GM23338 (cell line): ENCODE data around the gene ATP4B. TPM values are rescaled to one million over a fixed set of nuclear protein-coding genes. Genes with fewer than 3 reads are reported as not detected.

Experiments used
- ATAC-seq: fragments of 200-7000 bp; cut with Tn5 transposase; 3 replicates; pipeline ENCODE4 v1.9.1; 2020
- DNase-seq: peaks from one replicate; pipeline ENCODE4 v3.0.0-alpha.2; 2015; ENCODE audit warnings: low spot score
- H2AFZ ChIP-seq: fragments of 200-600 bp; sonication (generic); 2 replicates; pipeline ENCODE4 v1.8.0; 2016; ENCODE audit warnings: antibody characterized with exemption, mild to moderate bottlenecking, moderate library complexity
- H3F3A ChIP-seq: fragments of 200-600 bp; sonication (generic); replicated peaks from 2 replicates; pipeline ENCODE4 v1.8.0; 2017; ENCODE audit warnings: antibody characterized with exemption, mixed run types, low read depth
- H3K27ac ChIP-seq: fragments of 200-600 bp; sonication (generic); 2 replicates; pipeline ENCODE4 v1.6.1; 2016; ENCODE audit warnings: low read depth
- H3K27me3 ChIP-seq: fragments of 200-600 bp; sonication (generic); 2 replicates; pipeline ENCODE4 v1.8.0; 2016; ENCODE audit warnings: mild to moderate bottlenecking, mixed run types, moderate library complexity; ENCODE audit not compliant: insufficient read depth
- H3K36me3 ChIP-seq: fragments of 200-600 bp; sonication (generic); 2 replicates; pipeline ENCODE4 v1.8.0; 2016; ENCODE audit warnings: mild to moderate bottlenecking; ENCODE audit not compliant: insufficient read depth
- H3K4me1 ChIP-seq: fragments of 200-600 bp; sonication (generic); 2 replicates; pipeline ENCODE4 v1.8.0; 2016; ENCODE audit warnings: mild to moderate bottlenecking, moderate library complexity; ENCODE audit not compliant: insufficient read depth
- H3K4me2 ChIP-seq: fragments of 200-600 bp; sonication (generic); 2 replicates; pipeline ENCODE4 v1.7.1; 2017; ENCODE audit warnings: mixed run types
- H3K4me3 ChIP-seq: fragments of 200-600 bp; sonication (generic); 2 replicates; pipeline ENCODE4 v1.6.1; 2016; ENCODE audit warnings: mixed run types
- H3K79me2 ChIP-seq: fragments of 200-600 bp; sonication (generic); replicated peaks from 2 replicates; pipeline ENCODE4 v1.8.0; 2017; ENCODE audit warnings: mild to moderate bottlenecking; ENCODE audit not compliant: insufficient read depth
- H3K9me2 ChIP-seq: fragments of 200-600 bp; sonication (generic); 2 replicates; pipeline ENCODE4 v1.8.0; 2017; ENCODE audit not compliant: insufficient read depth
- H4K20me1 ChIP-seq: fragments of 200-600 bp; sonication (generic); replicated peaks from 2 replicates; pipeline ENCODE4 v1.8.0; 2017; ENCODE audit warnings: mild to moderate bottlenecking; ENCODE audit not compliant: insufficient read depth
- H3K27ac Mint-ChIP-seq: 2 replicates; pipeline ENCODE4 v1.8.0; 2020; ENCODE audit warnings: inconsistent platforms, mild to moderate bottlenecking, moderate library complexity, mixed read lengths
- H3K27me3 Mint-ChIP-seq: 3 replicates; pipeline ENCODE4 v1.8.0; 2022; ENCODE audit warnings: low read depth, mild to moderate bottlenecking, moderate library complexity, mixed read lengths, inconsistent platforms; ENCODE audit not compliant: insufficient read depth, poor library complexity
- H3K36me3 Mint-ChIP-seq: 3 replicates; pipeline ENCODE4 v1.8.0; 2021; ENCODE audit warnings: low read depth, mild to moderate bottlenecking, inconsistent platforms, moderate library complexity, mixed read lengths
- H3K4me1 Mint-ChIP-seq: 3 replicates; pipeline ENCODE4 v1.8.0; 2020; ENCODE audit warnings: mild to moderate bottlenecking, inconsistent platforms, mixed read lengths
- H3K4me3 Mint-ChIP-seq: 3 replicates; pipeline ENCODE4 v1.8.0; 2021; ENCODE audit warnings: moderate library complexity, mild to moderate bottlenecking, inconsistent platforms, mixed read lengths
- H3K9me3 Mint-ChIP-seq: 3 replicates; pipeline ENCODE4 v1.8.0; 2020; ENCODE audit warnings: moderate library complexity, mild to moderate bottlenecking, inconsistent platforms, mixed read lengths
- CREB1 ChIP-seq: fragments of 250-450 bp; sonication (Bioruptor Pico); IDR thresholded peaks from 2 replicates; pipeline ENCODE4 v1.5.0; 2020; ENCODE audit warnings: low read depth, mild to moderate bottlenecking, moderate library complexity
- EZH2 ChIP-seq: fragments of 200-600 bp; sonication (generic); IDR thresholded peaks from one replicate; pipeline ENCODE4 v1.8.0; 2017; ENCODE audit warnings: antibody characterized with exemption, mild to moderate bottlenecking, low read depth; ENCODE audit not compliant: unreplicated experiment
- EZH2phosphoT487 ChIP-seq: fragments of 200-600 bp; sonication (generic); IDR thresholded peaks from one replicate; pipeline ENCODE4 v1.8.1; 2018; ENCODE audit warnings: antibody characterized with exemption; ENCODE audit not compliant: unreplicated experiment
- JUNB ChIP-seq: IDR thresholded peaks from one replicate; pipeline ENCODE4 v1.6.1; 2016; ENCODE audit warnings: antibody characterized with exemption; ENCODE audit not compliant: unreplicated experiment
- NANOG ChIP-seq: IDR thresholded peaks from 2 replicates; pipeline ENCODE4 v1.6.1; 2016; ENCODE audit warnings: antibody characterized with exemption, borderline replicate concordance
- POLR2AphosphoS5 ChIP-seq: IDR thresholded peaks from 2 replicates; pipeline ENCODE4 v1.6.1; 2016; ENCODE audit warnings: antibody characterized with exemption, low read depth
- ZNF331 ChIP-seq: fragments of 250-450 bp; sonication (Bioruptor Pico); IDR thresholded peaks from 2 replicates; pipeline ENCODE4 v1.5.0; 2020; ENCODE audit warnings: low read depth, mild to moderate bottlenecking, moderate library complexity
- polyA plus RNA-seq: library from polyadenylated mRNA; unstranded; fragments of >200 nt; fragmentation: Nextera tagmentation; extraction: Ambion mirVana; gene quantifications from 2 replicates; pipeline ENCODE4 v1.2.1, GENCODE V29; 2016
- total RNA-seq: library from RNA; depleted of rRNA; stranded (reverse); fragments of >200 nt; shearing (Covaris generic); gene quantifications from 2 replicates; pipeline ENCODE4 v1.2.3, GENCODE V29; 2014
- TF ChIP-seq, protein P1 (sequence below): IDR thresholded peaks from one replicate; pipeline ENCODE4 v1.6.1; 2018; ENCODE audit warnings: antibody characterized with exemption; ENCODE audit not compliant: unreplicated experiment
- TF ChIP-seq, protein P2 (sequence below): IDR thresholded peaks from 2 replicates; pipeline ENCODE4 v1.6.1; 2016; ENCODE audit warnings: antibody characterized with exemption
- TF ChIP-seq, protein P3 (sequence below), 2 experiments: fragments of 200-600 bp in 1 of 2; sonication (generic) in 1 of 2; conservative IDR thresholded peaks; 2 replicates each; pipeline versions ENCODE4 v1.5.1 to v1.6.1; 2016 to 2017; ENCODE audit warnings: antibody characterized with exemption in 2 of 2, low read depth in 2 of 2, mild to moderate bottlenecking in 2 of 2, moderate library complexity in 1 of 2

Gene ATP4B
- total and polyA plus RNA-seq, 2 experiments from 2014 or later = not detected

DNA sequence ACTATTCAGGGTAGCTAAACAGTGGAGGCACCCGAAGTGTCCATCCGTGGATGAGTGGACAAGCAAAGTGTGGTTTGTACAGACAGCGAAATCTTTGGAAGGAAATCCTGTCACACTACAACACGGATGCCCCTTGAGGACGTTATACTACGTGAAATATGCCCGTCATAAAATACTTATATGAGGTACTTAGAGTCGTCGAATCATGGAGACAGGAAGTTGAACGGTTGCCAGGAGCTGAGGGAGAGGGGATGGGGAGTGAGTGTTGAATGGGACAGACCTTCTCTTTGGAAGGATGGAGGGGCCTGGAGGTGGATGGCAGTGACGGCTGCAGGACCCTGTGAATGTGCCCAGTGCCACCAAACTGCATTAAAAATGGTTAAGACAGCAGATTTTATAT lies 11.6 kb downstream of the ATP4B start (continued):
- TF ChIP-seq, protein P1, sequence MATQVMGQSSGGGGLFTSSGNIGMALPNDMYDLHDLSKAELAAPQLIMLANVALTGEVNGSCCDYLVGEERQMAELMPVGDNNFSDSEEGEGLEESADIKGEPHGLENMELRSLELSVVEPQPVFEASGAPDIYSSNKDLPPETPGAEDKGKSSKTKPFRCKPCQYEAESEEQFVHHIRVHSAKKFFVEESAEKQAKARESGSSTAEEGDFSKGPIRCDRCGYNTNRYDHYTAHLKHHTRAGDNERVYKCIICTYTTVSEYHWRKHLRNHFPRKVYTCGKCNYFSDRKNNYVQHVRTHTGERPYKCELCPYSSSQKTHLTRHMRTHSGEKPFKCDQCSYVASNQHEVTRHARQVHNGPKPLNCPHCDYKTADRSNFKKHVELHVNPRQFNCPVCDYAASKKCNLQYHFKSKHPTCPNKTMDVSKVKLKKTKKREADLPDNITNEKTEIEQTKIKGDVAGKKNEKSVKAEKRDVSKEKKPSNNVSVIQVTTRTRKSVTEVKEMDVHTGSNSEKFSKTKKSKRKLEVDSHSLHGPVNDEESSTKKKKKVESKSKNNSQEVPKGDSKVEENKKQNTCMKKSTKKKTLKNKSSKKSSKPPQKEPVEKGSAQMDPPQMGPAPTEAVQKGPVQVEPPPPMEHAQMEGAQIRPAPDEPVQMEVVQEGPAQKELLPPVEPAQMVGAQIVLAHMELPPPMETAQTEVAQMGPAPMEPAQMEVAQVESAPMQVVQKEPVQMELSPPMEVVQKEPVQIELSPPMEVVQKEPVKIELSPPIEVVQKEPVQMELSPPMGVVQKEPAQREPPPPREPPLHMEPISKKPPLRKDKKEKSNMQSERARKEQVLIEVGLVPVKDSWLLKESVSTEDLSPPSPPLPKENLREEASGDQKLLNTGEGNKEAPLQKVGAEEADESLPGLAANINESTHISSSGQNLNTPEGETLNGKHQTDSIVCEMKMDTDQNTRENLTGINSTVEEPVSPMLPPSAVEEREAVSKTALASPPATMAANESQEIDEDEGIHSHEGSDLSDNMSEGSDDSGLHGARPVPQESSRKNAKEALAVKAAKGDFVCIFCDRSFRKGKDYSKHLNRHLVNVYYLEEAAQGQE = no peak
- TF ChIP-seq ZNF331 (CRISPR knock-in tag) (no peak), EZH2 (no peak), NANOG (no peak), POLR2AphosphoS5 (no peak), EZH2phosphoT487 (no peak), CREB1 (CRISPR knock-in tag) (no peak)
- TF ChIP-seq, protein P2, sequence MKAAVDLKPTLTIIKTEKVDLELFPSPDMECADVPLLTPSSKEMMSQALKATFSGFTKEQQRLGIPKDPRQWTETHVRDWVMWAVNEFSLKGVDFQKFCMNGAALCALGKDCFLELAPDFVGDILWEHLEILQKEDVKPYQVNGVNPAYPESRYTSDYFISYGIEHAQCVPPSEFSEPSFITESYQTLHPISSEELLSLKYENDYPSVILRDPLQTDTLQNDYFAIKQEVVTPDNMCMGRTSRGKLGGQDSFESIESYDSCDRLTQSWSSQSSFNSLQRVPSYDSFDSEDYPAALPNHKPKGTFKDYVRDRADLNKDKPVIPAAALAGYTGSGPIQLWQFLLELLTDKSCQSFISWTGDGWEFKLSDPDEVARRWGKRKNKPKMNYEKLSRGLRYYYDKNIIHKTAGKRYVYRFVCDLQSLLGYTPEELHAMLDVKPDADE = no peak
- TF ChIP-seq, protein P3, sequence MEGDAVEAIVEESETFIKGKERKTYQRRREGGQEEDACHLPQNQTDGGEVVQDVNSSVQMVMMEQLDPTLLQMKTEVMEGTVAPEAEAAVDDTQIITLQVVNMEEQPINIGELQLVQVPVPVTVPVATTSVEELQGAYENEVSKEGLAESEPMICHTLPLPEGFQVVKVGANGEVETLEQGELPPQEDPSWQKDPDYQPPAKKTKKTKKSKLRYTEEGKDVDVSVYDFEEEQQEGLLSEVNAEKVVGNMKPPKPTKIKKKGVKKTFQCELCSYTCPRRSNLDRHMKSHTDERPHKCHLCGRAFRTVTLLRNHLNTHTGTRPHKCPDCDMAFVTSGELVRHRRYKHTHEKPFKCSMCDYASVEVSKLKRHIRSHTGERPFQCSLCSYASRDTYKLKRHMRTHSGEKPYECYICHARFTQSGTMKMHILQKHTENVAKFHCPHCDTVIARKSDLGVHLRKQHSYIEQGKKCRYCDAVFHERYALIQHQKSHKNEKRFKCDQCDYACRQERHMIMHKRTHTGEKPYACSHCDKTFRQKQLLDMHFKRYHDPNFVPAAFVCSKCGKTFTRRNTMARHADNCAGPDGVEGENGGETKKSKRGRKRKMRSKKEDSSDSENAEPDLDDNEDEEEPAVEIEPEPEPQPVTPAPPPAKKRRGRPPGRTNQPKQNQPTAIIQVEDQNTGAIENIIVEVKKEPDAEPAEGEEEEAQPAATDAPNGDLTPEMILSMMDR (conservative IDR thresholded peaks at IDR 0.05; ENCODE audit: low read depth in 2 of 2) = no peak

DNA sequence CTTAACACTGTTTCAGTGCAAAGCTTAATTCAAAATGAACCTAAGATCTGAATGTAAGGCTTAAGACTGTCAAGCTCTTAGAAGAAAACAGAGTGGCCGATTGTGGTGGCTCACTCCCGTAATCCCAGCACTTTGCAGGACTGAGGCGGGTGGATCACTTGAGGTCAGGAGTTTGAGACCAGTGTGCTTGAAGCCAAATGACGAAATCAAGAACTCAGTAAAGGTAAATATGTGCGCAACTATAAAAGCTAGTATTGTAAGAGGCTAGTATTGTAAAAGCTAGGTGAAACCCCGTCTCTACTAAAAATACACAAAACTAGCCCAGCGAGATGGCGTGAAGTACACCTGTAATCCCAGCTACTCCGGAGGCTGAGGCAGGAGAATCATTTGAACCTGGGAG lies 12.7 kb downstream of the ATP4B start:
- peaks cover 46% of the 10 kb centered on the region for H3K36me3 Mint-ChIP-seq
- no peak overlapping the region for H3K27ac Mint-ChIP-seq
- peaks cover 30% of the 10 kb centered on the region; the same call in 2 of the 3 replicates for H3K9me3 Mint-ChIP-seq

More for the DNA sequence above, 12.7 kb downstream of the ATP4B start:
- no peaks in the 10 kb centered on the region for H4K20me1 ChIP-seq
- H3K36me3 ChIP-seq = peaks cover 10% of the 10 kb centered on the region
- H3K4me2 ChIP-seq = no peak overlapping the region
- TF ChIP-seq POLR2AphosphoS5 = no peak
- TF ChIP-seq, protein P1 = no peak
- TF ChIP-seq ZNF331 (CRISPR knock-in tag) = no peak
- no peak for TF ChIP-seq JUNB
- TF ChIP-seq CREB1 (CRISPR knock-in tag) = no peak
- peaks cover 7% of the 10 kb centered on the region; the same call in 2 of the 3 replicates for H3K4me1 Mint-ChIP-seq
- H3K27ac ChIP-seq = no peak overlapping the region
- DNase-seq (no peak), ATAC-seq (no peak)
- no peak overlapping the region for H3K4me3 ChIP-seq
- H3K27me3 ChIP-seq = no peaks in the 10 kb centered on the region
- H3K27me3 Mint-ChIP-seq = peaks cover 13% of the 10 kb centered on the region
- H3K4me3 Mint-ChIP-seq = no peak overlapping the region
- H2AFZ ChIP-seq = no peak overlapping the region
- no peaks in the 10 kb centered on the region for H3K9me2 ChIP-seq
- H3K4me1 ChIP-seq = no peaks in the 10 kb centered on the region
- H3K79me2 ChIP-seq = no peaks in the 10 kb centered on the region
- H3F3A ChIP-seq = no peaks in the 10 kb centered on the region
